A549 (cell line): ENCODE results near the gene UNC13B. TPM values are rescaled to one million over a fixed set of nuclear protein-coding genes. Genes with fewer than 3 reads are reported as not detected.
"Not testable (repeated sequence)": the region's sequence is repeated elsewhere in the genome, so short reads cannot be mapped to it uniquely, and the experiment has no call there.

Source experiments
- ATAC-seq, 2 experiments: fragments of 200-7000 bp in 1 of 2; fragments of >200 bp in 1 of 2; cut with Nextera tagmentation in 1 of 2; cut with Tn5 transposase in 1 of 2; 3 replicates each; pipeline versions ENCODE4 v1.8.0 to v1.9.1; 2018 to 2020; ENCODE audit warnings: mild to moderate bottlenecking in 1 of 2, moderate library complexity in 1 of 2
- CTCF ChIA-PET: fragments of 300-600 bp; sonication (Branson Sonifier 250); formaldehyde crosslinking; extraction: SDS; loops from one replicate; lab custom pipeline; 2021; ENCODE audit warnings: antibody characterized with exemption, inconsistent platforms; lab: Yijun Ruan, JAX
- POLR2A ChIA-PET: fragments of 350-600 bp; formaldehyde crosslinking; extraction: SDS; loops from one replicate; lab custom pipeline; 2021; ENCODE audit warnings: antibody characterized with exemption, inconsistent platforms; lab: Yijun Ruan, JAX
- DNase-seq, 2 experiments: peaks; one replicate each; pipeline versions ENCODE4 v3.0.0 to v3.0.0-alpha.2; 2011 to 2016; ENCODE audit warnings: low read depth in 1 of 2, low spot score in 1 of 2
- FAIRE-seq: peaks from 2 replicates; lab custom pipeline; 2011; peaks lifted over from hg19 to GRCh38; lab: Jason Lieb, UNC
- H3K27ac ChIP-seq, 2 experiments: fragments of >200 bp; sonication (Bioruptor Twin); formaldehyde crosslinking; 3 replicates each; pipeline ENCODE4 v1.5.1; 2016 to 2017
- H3K4me1 ChIP-seq: fragments of >200 bp; sonication (Bioruptor Twin); formaldehyde crosslinking; 3 replicates; pipeline ENCODE4 v1.6.1; 2016
- H3K4me2 ChIP-seq: fragments of >200 bp; sonication (Bioruptor Twin); formaldehyde crosslinking; 3 replicates; pipeline ENCODE4 v1.6.1; 2016
- H3K4me3 ChIP-seq: fragments of >200 bp; sonication (Bioruptor Twin); formaldehyde crosslinking; 3 replicates; pipeline ENCODE4 v1.5.1; 2016
- H3K9me3 ChIP-seq: fragments of >200 bp; sonication (Bioruptor Twin); formaldehyde crosslinking; 3 replicates; pipeline ENCODE4 v1.6.1; 2016
- CBX8 ChIP-seq: fragments of 200-600 bp; sonication (generic); IDR thresholded peaks from 2 replicates; pipeline ENCODE4 v1.6.1; 2016
- CEBPB ChIP-seq, 2 experiments: fragments of >200 bp in 1 of 2; sonication (Bioruptor Twin) in 1 of 2; formaldehyde crosslinking in 1 of 2; IDR thresholded peaks; 2 replicates each; pipeline ENCODE4 v1.6.1; 2012 to 2016
- EP300 ChIP-seq, 2 experiments: fragments of >200 bp; sonication (Bioruptor Twin); formaldehyde crosslinking; IDR thresholded peaks; 2 replicates in 1 of 2; 3 replicates in 1 of 2; pipeline ENCODE4 v1.6.1; 2016 to 2017
- HEYL ChIP-seq: fragments of 250-450 bp; sonication (Bioruptor Pico); IDR thresholded peaks from 2 replicates; pipeline ENCODE4 v1.8.0; 2021; ENCODE audit warnings: mild to moderate bottlenecking, moderate library complexity
- HOXB5 ChIP-seq: fragments of 250-450 bp; sonication (Bioruptor Pico); IDR thresholded peaks from 2 replicates; pipeline ENCODE4 v1.5.0; 2020; ENCODE audit warnings: mild to moderate bottlenecking, moderate library complexity
- KDM5A ChIP-seq: fragments of 200-600 bp; sonication (generic); IDR thresholded peaks from 2 replicates; pipeline ENCODE4 v1.6.1; 2016; ENCODE audit warnings: antibody characterized with exemption, mild to moderate bottlenecking
- MAFK ChIP-seq: fragments of 450-650 bp; IDR thresholded peaks from 2 replicates; pipeline ENCODE4 v1.6.1; 2014; ENCODE audit not compliant: partially characterized antibody
- MAZ ChIP-seq: fragments of 150-350 bp; IDR thresholded peaks from 2 replicates; pipeline ENCODE4 v1.6.1; 2014; ENCODE audit warnings: antibody characterized with exemption, low read depth, low read length, borderline replicate concordance
- NPAS2 ChIP-seq: fragments of 250-450 bp; sonication (Bioruptor Pico); IDR thresholded peaks from 2 replicates; pipeline ENCODE4 v1.8.0; 2022; ENCODE audit warnings: mild to moderate bottlenecking, moderate library complexity, borderline replicate concordance
- POLR2AphosphoS2 ChIP-seq: conservative IDR thresholded peaks from 2 replicates; pipeline ENCODE4 v1.6.1; 2012; ENCODE audit warnings: low read length, improper control_type of control experiment, inconsistent platforms
- RARB ChIP-seq: fragments of 250-450 bp; sonication (Bioruptor Pico); IDR thresholded peaks from 2 replicates; pipeline ENCODE4 v1.8.0; 2021; ENCODE audit warnings: mild to moderate bottlenecking, moderate library complexity
- RFX5 ChIP-seq: fragments of 450-650 bp; IDR thresholded peaks from 2 replicates; pipeline ENCODE4 v1.7.1; 2014; ENCODE audit warnings: antibody characterized with exemption, mild to moderate bottlenecking, moderate library complexity
- RNF2 ChIP-seq: fragments of 200-600 bp; sonication (generic); IDR thresholded peaks from 2 replicates; pipeline ENCODE4 v1.6.1; 2016; ENCODE audit warnings: low read depth, mild to moderate bottlenecking, antibody characterized with exemption, moderate library complexity, borderline replicate concordance
- TFCP2L1 ChIP-seq: fragments of 250-450 bp; sonication (Bioruptor Pico); IDR thresholded peaks from 2 replicates; pipeline ENCODE4 v1.5.0; 2021; ENCODE audit warnings: mild to moderate bottlenecking
- ZC3H11A ChIP-seq: fragments of 450-650 bp; IDR thresholded peaks from 2 replicates; pipeline ENCODE4 v1.6.1; 2014; ENCODE audit warnings: antibody characterized with exemption, mild to moderate bottlenecking
- WGBS: methylation state at CpG from one replicate; pipeline ENCODE4 v1.1.6; 2017; ENCODE audit errors: missing lambda C conversion rate; 5-methylcytosine and 5-hydroxymethylcytosine counted together
- polyA plus RNA-seq, 4 experiments: library from polyadenylated mRNA; depleted of rRNA in 3 of 4; stranded (reverse); fragments of >200 nt; fragmentation: RNase III in 1 of 4; extraction: RNeasy Plus Mini Kit Qiagen cat#74134 plus additional on column Dnase treatment in 1 of 4; gene quantifications; 2 replicates in 3 of 4; 3 replicates in 1 of 4; pipeline ENCODE4 v1.2.3, GENCODE V29; 2011 to 2017
- TF ChIP-seq, protein P1 (sequence below): fragments of 450-650 bp; IDR thresholded peaks from 2 replicates; pipeline ENCODE4 v1.6.1; 2014; ENCODE audit warnings: antibody characterized with exemption
- TF ChIP-seq, protein P2 (sequence below): fragments of >200 bp; sonication (Bioruptor Twin); formaldehyde crosslinking; IDR thresholded peaks from 2 replicates; pipeline ENCODE4 v1.6.1; 2016
- TF ChIP-seq, protein P3 (sequence below): fragments of 200-600 bp; sonication (generic); IDR thresholded peaks from 2 replicates; pipeline ENCODE4 v1.6.1; 2016; ENCODE audit warnings: antibody characterized with exemption, mild to moderate bottlenecking, moderate library complexity
- TF ChIP-seq, protein P4 (sequence below): IDR thresholded peaks from 2 replicates; pipeline ENCODE4 v1.6.1; 2012
- TF ChIP-seq, protein P5 (sequence below): fragments of 250-450 bp; sonication (Bioruptor Pico); IDR thresholded peaks from 2 replicates; pipeline ENCODE4 v1.5.0; 2021; ENCODE audit warnings: mild to moderate bottlenecking, moderate library complexity, borderline replicate concordance

UNC13B gene
- polyA plus RNA-seq, 2 of the 4 experiments (the other 2 are of a cell fraction) = 9.9 to 17.8 TPM

DNA sequence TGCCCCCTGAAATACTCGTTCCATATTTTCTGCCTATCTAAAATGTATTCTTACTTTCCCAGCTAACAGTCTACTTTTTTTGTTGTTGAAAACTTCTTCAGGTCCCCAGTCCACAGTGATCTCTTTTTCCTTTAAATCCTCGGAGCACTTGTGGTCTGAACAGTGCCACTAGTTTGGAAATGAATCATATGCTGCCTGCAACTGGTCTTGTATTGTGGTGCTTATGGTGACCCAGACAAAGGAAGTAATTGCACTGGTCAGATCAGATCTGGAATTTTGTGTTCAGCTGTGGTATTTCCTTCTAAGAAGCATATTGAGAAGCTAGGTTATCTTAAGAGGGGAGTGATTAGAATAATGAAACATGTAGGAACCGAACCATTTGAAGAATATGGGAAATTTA lies 2.9 kb downstream of the UNC13B start:
- CTCF ChIA-PET = interaction anchor here (1.0 to 2.0 kb wide), 2 partner anchors 25 to 94 kb away, joined by 3 to 5 read pairs; no protein-coding TSS in a partner anchor
- Histone ChIP-seq H3K27ac (no peak overlapping the region), H3K4me3 (no peak overlapping the region), H3K9me3 (no peaks in the 10 kb centered on the region), H3K4me1 (peaks cover 8% of the 10 kb centered on the region; the same call in 2 of the 3 replicates), H3K4me2 (no peak overlapping the region)
- 83% methylated on average over 3 of the region's 3 CpGs for WGBS
- FAIRE-seq (no peak), ATAC-seq (no peak), DNase-seq (no peak)
- POLR2A ChIA-PET = no interaction called here
- TF ChIP-seq NPAS2 = no peak
- TF ChIP-seq MAZ = no peak
- TF ChIP-seq, protein P1, sequence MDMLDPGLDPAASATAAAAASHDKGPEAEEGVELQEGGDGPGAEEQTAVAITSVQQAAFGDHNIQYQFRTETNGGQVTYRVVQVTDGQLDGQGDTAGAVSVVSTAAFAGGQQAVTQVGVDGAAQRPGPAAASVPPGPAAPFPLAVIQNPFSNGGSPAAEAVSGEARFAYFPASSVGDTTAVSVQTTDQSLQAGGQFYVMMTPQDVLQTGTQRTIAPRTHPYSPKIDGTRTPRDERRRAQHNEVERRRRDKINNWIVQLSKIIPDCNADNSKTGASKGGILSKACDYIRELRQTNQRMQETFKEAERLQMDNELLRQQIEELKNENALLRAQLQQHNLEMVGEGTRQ = no peak
- no peak for TF ChIP-seq POLR2AphosphoS2
- TF ChIP-seq, protein P2, sequence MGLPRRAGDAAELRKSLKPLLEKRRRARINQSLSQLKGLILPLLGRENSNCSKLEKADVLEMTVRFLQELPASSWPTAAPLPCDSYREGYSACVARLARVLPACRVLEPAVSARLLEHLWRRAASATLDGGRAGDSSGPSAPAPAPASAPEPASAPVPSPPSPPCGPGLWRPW = no peak
- TF ChIP-seq, protein P3, sequence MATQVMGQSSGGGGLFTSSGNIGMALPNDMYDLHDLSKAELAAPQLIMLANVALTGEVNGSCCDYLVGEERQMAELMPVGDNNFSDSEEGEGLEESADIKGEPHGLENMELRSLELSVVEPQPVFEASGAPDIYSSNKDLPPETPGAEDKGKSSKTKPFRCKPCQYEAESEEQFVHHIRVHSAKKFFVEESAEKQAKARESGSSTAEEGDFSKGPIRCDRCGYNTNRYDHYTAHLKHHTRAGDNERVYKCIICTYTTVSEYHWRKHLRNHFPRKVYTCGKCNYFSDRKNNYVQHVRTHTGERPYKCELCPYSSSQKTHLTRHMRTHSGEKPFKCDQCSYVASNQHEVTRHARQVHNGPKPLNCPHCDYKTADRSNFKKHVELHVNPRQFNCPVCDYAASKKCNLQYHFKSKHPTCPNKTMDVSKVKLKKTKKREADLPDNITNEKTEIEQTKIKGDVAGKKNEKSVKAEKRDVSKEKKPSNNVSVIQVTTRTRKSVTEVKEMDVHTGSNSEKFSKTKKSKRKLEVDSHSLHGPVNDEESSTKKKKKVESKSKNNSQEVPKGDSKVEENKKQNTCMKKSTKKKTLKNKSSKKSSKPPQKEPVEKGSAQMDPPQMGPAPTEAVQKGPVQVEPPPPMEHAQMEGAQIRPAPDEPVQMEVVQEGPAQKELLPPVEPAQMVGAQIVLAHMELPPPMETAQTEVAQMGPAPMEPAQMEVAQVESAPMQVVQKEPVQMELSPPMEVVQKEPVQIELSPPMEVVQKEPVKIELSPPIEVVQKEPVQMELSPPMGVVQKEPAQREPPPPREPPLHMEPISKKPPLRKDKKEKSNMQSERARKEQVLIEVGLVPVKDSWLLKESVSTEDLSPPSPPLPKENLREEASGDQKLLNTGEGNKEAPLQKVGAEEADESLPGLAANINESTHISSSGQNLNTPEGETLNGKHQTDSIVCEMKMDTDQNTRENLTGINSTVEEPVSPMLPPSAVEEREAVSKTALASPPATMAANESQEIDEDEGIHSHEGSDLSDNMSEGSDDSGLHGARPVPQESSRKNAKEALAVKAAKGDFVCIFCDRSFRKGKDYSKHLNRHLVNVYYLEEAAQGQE = no peak
- TF ChIP-seq KDM5A = no peak
- TF ChIP-seq RARB (CRISPR knock-in tag) = no peak
- no peak for TF ChIP-seq CBX8
- TF ChIP-seq RFX5 = no peak
- TF ChIP-seq MAFK = no peak
- no peak for TF ChIP-seq RNF2
- TF ChIP-seq TFCP2L1 (CRISPR knock-in tag) = no peak
- no peak for TF ChIP-seq HEYL (CRISPR knock-in tag)
- TF ChIP-seq EP300 (IDR thresholded peaks at IDR 0.05) = no peak
- TF ChIP-seq HOXB5 (CRISPR knock-in tag) = no peak
- TF ChIP-seq, protein P4, sequence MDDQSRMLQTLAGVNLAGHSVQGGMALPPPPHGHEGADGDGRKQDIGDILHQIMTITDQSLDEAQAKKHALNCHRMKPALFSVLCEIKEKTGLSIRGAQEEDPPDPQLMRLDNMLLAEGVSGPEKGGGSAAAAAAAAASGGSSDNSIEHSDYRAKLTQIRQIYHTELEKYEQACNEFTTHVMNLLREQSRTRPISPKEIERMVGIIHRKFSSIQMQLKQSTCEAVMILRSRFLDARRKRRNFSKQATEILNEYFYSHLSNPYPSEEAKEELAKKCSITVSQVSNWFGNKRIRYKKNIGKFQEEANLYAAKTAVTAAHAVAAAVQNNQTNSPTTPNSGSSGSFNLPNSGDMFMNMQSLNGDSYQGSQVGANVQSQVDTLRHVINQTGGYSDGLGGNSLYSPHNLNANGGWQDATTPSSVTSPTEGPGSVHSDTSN = no peak
- no peak for TF ChIP-seq CEBPB (IDR thresholded peaks at IDR 0.05)
- TF ChIP-seq, protein P5, sequence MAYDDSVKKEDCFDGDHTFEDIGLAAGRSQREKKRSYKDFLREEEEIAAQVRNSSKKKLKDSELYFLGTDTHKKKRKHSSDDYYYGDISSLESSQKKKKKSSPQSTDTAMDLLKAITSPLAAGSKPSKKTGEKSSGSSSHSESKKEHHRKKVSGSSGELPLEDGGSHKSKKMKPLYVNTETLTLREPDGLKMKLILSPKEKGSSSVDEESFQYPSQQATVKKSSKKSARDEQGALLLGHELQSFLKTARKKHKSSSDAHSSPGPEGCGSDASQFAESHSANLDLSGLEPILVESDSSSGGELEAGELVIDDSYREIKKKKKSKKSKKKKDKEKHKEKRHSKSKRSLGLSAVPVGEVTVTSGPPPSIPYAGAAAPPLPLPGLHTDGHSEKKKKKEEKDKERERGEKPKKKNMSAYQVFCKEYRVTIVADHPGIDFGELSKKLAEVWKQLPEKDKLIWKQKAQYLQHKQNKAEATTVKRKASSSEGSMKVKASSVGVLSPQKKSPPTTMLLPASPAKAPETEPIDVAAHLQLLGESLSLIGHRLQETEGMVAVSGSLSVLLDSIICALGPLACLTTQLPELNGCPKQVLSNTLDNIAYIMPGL (CRISPR knock-in tag) = no peak
- TF ChIP-seq ZC3H11A = no peak

DNA sequence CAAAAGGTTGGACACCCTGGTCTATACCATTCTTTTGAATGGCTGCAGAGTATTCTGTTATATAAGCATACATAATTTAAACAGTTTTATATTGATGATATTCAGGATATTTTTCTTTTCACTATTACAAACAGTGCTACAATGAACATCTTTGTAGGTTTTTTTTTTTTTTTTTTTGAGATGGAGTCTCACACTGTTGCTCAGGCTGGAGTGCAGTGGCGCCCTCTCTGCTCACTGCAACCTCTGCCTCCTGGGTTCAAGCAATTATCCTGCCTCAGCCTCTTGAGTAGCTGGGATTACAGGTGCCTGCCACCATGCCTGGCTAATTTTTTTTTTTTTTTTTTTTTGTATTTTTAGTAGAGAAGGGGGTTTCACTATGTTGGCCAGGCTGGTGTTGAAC lies 5.6 kb downstream of the UNC13B start:
- H3K4me1 ChIP-seq, H3K4me2 ChIP-seq, ATAC-seq, H3K4me3 ChIP-seq, FAIRE-seq, DNase-seq, H3K27ac ChIP-seq, POLR2A ChIA-PET, H3K9me3 ChIP-seq, CTCF ChIA-PET: not testable (repeated sequence)
- WGBS = 95% methylated on average over 1 of the region's 1 CpG
